ENCODE data around the gene METTL23.

DNA sequence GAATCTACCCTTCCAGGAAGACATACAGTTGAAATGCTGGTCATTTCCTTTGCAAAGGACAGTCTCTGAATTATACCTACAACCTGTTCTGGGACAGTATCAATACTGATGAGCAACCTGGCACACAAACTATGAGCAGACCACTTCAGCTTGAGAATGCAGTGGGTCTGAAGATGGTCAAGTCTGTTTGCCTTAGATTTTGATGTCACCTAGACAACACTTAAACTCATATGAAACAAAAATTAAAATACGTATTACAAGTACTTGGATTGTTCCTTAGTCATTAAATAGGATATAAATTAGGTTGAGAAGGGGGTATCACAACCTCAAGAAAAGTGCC lies 6.9 kb downstream of the METTL23 start:
- TF ChIP-seq EP300 (IDR thresholded peaks at IDR 0.05; ENCODE audit: low read depth) (no peak), POLR2AphosphoS5 (IDR thresholded peaks at IDR 0.05) (no peak), POLR2A (IDR thresholded peaks at IDR 0.05) (no peak), CTCF (IDR thresholded peaks at IDR 0.05) (no peak)

Data from transverse colon (tissue), 4 donors.